Coronary artery (tissue), 2 donors: ENCODE data around the gene SMARCE1.

Source experiments
- DNase-seq: peaks from one replicate; pipeline ENCODE4 v3.0.0-alpha.2; 2017; ENCODE audit warnings: low spot score
- H3K27ac ChIP-seq, 2 donors: fragments of 200-600 bp; sonication (generic); one replicate each; pipeline ENCODE4 v1.5.1; 2016 to 2019
- H3K4me3 ChIP-seq: fragments of 200-600 bp; sonication (generic); 2 replicates; pipeline ENCODE4 v1.5.1; 2016; ENCODE audit warnings: mild to moderate bottlenecking, moderate library complexity
- CTCF ChIP-seq: fragments of 200-600 bp; sonication (generic); IDR thresholded peaks from one replicate; pipeline ENCODE4 v1.5.1; 2019; ENCODE audit warnings: antibody characterized with exemption

SMARCE1 gene

GRCh38 chr17:40612599-40613244 is 34.9 kb downstream of the SMARCE1 start:
- no peak for TF ChIP-seq CTCF
- Histone ChIP-seq H3K4me3 (no peak overlapping the region), H3K27ac (no peak overlapping the region)
- no peak for DNase-seq

DNA sequence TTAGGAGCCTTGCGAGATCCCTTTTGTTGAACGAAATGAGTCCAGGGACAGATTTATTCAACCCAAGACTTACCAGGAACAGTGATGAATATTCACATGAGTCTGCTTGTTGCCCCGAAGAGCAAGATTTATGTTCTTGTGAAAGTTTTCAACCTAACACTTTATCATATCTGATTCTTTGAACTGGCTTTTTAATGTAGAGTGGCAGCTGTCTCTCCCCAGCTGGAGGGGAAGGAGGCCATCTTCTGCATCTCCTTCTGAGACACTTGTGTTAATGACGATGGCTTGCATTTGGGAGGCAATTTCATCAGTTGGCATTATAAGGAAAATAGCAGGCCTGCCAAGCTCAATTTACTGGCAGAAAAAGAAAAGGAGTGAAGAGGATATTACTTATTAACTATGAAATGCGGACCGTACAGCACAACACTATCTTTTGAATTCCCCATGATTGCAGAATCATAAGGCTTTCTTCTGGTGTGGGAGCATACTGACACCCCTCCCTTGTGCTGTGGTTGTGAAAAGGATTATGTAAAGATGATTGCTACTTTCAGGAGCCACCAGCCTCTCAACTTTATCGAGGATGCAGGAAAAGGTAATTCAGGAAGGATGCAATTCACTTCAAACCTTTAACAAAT is 35.7 kb downstream of the SMARCE1 start:
- no peak for DNase-seq
- H3K27ac ChIP-seq = no peak overlapping the region
- no peak overlapping the region for H3K4me3 ChIP-seq
- no peak for TF ChIP-seq CTCF

DNA sequence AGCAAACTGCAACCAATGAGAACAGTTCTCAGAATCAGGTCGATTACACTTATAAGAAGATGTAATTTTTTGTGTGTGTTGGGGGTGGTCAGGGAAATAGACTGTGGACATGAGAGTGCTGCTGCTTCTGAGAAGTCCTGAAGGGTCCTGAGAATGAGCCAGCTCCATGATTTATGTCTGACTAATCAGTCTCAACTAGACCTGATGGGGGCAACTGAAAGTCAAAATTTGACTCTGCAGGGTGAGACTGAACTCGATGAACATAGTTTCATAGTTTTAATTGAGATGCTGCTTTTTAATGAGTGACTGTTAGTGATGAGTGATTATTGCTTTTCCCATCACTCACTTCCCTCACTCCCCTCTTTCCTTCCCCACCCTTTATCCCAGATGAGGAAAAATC is 37.3 kb downstream of the SMARCE1 start:
- Histone ChIP-seq H3K4me3 (no peak overlapping the region), H3K27ac (no peak overlapping the region)
- DNase-seq = no peak
- no peak for TF ChIP-seq CTCF

DNA sequence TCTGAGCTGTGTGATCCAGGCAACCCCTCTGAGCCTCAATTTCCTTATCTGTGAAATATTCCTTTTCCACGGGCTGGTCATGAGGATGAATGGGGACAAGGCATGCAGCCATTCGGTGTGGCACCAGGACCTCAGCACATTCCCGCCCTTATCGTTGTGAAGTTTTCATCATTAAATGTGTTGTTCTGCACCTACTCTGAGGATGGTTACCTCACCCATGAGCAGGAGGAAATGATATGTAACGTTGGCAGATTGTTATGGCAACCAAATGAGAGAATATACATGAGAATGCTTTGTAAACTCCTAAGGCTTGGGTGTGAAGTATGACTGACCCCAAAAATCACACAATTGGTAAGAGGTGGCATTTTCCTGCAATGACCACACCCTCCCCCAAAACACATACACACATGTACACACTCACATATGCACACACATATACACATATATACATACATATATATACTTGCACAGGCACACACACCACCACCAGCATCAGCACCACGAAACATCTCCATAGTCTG is 39.5 kb downstream of the SMARCE1 start:
- no peak for DNase-seq
- Histone ChIP-seq H3K27ac (no peak overlapping the region), H3K4me3 (no peak overlapping the region)
- no peak for TF ChIP-seq CTCF

- no peak overlapping the region for H3K27ac ChIP-seq
- TF ChIP-seq CTCF = no peak
- DNase-seq = no peak
- no peak overlapping the region for H3K4me3 ChIP-seq
These were observed 40.0 kb downstream of the SMARCE1 start for GRCh38 chr17:40607641-40608040.

- Histone ChIP-seq H3K27ac (no peak overlapping the region), H3K4me3 (no peak overlapping the region)
- DNase-seq = no peak
- no peak for TF ChIP-seq CTCF
These were observed 40.9 kb downstream of the SMARCE1 start for GRCh38 chr17:40606548-40607353.
